IPS-NIHi11 (cell line): Measurements from ENCODE around the gene SH3BGRL3.
A peak's percentile ranks its signal among the peaks of the same experiment; 100 is the strongest.
"Not testable (repeated sequence)": the region's sequence is repeated elsewhere in the genome, so short reads cannot be mapped to it uniquely, and the experiment has no call there.

ENCODE experiments used
- DNase-seq: peaks from one replicate; pipeline ENCODE4 v3.0.0; 2012; ENCODE audit warnings: mixed read lengths, low spot score

SH3BGRL3 gene

DNA sequence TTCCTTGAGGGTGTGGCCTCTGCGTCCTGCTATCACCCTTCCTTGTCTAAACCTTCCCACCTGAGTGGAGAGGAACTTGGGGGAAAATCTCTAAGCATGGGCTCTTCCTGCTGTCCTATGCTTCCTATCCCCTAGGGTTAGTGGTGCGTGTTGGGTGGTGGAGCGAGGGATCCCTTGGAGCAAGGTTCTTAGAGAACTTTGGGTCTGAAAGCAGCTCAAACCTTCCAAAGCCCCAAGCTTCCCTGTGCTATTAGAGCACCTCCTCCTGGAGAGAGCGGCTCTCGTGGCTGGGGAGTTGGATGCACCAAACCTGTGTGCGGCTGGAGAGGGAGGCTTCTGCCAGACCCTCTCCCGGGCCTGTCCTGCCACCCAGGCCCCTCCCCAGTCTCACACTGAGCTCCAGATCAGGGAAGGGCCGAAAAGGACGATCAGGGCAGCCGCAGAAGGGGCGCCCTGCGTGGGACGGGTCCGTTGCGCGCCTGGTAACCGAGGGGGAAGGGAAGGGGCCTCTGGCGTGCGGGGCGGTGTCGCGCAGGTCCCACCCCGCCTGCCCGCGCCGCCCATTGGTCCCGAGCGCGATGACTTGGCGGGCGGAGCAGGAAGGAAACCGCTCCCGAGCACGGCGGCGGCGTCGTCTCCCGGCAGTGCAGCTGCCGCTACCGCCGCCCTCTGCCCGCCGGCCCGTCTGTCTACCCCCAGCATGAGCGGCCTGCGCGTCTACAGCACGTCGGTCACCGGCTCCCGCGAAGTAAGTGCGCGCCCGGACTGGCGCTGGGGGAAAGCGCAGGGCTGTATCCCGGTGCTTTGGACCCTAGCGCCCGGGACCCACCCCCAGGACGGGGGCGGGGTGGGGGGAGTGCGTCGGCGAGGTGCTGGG, at the start of gene SH3BGRL3:
SH3BGRL3 (plus strand) TSS at position 631 of the 877 bp plus-strand sequence; CDS start at position 701, 70 bp downstream.
- DNase-seq: peak; percentile 91

DNA sequence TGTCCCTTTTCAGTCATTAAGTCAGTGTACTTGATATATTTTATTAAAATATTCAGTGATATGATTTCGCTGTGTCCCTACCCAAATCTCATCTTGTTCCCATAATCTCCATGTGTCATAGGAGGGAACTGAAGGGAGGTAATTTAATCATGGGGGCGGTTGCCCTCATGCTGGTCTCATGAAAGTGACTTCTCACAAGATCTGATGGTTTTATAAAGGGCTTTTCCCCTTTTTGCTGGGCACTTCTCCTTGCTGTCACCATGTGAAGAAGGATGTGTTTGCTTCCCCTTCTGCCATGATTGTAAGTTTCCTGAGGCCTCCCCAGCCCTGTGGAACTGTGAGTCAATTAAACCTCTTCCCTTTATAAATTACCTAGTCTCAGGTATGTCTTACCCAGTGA, 49.2 kb upstream of the SH3BGRL3 start:
- not testable (repeated sequence) for DNase-seq

DNA sequence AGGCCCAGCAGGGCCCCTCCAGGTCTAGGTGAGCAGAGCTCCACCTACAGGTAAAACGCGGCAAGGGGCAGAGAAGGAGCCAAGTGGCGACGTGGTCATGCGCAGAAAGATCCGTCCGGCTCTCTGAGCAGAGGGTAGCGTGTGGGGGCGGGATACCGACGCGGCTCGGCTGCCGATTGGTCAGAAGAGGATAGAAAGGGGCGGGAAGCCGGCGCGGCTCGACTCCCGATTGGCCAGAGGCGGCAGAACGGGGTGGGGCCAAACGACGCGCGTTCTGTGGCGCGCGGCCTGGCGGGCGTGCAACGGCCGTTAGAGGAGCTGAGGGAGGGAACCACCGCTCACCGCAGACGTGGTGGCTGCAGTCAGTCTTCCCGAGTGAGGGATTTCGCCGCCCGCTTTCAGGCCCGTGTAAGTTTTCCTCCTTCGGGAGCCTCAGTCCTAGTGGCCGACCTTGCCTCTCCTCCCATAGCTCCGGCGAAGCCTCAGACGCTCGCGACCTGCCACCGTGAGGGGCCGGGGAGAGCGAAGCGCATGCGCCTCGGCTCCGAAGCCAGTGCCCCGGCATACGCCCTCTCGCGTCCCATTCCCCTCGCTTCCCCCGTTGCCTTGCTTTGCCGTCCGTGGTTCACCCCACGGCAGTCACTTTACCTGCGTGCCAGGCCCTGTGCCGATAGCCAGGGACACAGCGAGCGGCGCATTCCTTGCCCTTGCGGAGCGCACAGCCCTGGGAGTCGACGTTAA, 45.8 kb upstream of the SH3BGRL3 start, which contains the start of gene CEP85:
CEP85 (plus strand) TSS at position 298 of the 741 bp plus-strand sequence. CDS start 5,584 bp downstream, outside the sequence.
- peak; percentile 99 for DNase-seq

DNA sequence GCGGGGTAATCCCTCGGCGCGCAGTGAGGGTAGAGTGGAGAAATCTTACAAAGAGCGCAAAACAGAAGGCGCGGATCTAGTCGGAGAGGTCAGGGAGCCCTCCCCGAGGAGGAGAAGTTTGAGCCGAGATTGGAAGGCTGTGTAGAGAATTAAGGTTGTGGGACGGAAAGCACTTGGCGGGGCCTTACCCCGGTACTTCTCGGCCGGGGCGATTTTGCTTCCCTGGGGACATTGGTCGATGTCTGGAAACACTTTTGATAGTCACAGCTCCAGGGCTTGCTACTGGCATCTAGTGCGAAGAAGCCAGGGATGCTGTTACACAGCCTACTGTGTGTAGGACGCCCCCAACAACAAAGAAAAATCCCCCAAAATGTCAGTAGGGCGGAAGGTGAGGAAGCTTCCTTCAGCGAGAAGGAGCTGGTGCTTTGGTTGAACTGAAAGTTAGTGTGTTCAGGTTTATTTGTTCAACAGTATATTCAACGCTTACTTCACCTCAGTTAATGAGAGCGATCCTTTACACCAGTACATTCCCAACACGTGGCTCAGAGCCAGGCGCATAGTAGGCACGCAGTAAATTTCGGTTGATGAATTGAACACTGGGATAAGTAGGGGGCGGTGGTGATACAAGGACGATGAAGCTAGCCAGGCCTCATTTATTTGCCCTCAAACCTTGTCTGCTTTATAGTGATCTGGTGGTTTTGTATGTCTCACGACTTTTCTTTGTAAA, 45.1 kb upstream of the SH3BGRL3 start:
- peak; percentile 36 for DNase-seq

GRCh38 chr1:26237230-26237966, 42.5 kb upstream of the SH3BGRL3 start:
- DNase-seq: no peak

- DNase-seq: no peak
Observed at GRCh38 chr1:26239936-26240335, 40.0 kb upstream of the SH3BGRL3 start.

GRCh38 chr1:26252718-26253117, 27.2 kb upstream of the SH3BGRL3 start:
- DNase-seq: no peak

GRCh38 chr1:26254404-26254803, 25.5 kb upstream of the SH3BGRL3 start:
- no peak for DNase-seq

DNA sequence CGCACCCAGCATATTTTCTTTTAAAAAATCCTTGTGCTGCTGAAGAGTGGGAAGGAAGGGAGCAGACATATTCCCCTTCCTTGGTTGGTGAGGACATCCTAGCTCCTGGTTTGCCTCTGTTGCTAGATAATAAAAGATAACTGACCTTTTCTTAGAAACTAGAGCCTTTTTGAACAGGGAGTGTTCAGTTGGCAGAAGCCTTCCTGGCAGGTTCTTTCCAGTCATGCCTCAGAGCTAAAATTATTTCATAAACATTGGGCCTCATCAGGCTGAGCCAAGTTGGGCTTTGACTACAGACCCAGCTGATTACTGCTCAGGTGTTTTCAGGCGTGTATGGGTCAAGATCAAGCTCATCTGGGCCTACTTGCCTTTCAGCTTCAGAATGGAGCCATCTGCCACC, 22.7 kb upstream of the SH3BGRL3 start:
- no peak for DNase-seq

- DNase-seq: no peak
Observed at GRCh38 chr1:26259005-26259404, 20.9 kb upstream of the SH3BGRL3 start.

DNA sequence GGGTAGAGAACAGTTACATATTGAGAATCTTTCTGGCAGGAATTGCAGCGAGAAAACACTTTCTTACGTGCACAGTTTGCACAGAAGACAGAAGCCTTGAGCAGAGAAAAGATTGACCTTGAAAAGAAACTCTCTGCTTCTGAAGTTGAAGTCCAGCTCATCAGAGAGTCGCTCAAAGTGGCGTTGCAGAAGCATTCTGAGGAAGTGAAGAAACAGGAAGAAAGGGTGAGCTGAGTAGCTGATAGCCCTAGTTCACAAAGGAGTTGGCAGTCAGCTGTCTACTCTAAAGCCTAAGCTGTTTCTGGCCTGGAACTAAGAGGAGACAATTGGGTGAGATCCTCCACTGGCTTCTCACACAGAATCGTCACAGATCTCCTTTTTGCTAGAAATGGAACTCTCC, 20.3 kb upstream of the SH3BGRL3 start:
- no peak for DNase-seq

GRCh38 chr1:26263212-26263611, 16.7 kb upstream of the SH3BGRL3 start:
- no peak for DNase-seq

DNA sequence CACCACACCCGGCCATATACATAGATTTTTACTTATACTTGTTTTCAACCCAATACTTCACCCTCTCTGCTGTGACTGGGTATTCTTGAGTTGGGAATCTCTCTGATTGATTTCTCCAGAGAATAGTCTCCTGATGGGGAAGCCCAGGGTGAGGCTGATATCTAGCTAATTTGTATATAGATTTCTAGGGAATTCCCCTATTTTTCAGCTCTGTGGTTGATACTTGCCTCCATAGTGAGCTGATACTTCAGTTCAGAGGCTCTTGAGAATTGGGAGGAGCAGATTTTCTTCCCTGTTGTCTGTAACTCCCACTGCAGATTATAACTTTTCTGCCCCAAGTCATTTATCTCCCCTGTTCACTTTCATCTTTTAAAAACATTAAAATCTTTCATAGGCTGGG, 14.5 kb upstream of the SH3BGRL3 start:
- no peak for DNase-seq

- no peak for DNase-seq
Observed at GRCh38 chr1:26268290-26269197, 11.3 kb upstream of the SH3BGRL3 start.

DNA sequence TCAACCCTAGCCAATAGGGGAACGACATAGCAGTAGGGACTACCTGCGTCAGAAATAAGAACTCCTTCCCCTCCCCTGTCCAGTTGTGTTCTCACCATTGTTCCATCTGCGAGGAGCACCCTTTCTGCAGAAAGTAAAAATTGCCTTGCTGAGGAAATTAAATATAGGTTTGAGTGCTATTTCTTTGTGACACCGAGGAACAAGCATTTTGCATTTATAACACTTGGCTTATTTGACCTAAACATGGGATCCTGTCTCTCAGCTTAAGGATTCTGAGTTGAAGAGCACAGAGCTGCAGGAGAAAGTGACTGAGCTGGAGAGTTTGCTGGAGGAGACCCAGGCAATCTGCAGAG, 10.7 kb upstream of the SH3BGRL3 start:
- no peak for DNase-seq

- no peak for DNase-seq
Observed at GRCh38 chr1:26274801-26275425, 5.0 kb upstream of the SH3BGRL3 start.

GRCh38 chr1:26275580-26276431, 4.1 kb upstream of the SH3BGRL3 start:
- peak; percentile 85 for DNase-seq

DNA sequence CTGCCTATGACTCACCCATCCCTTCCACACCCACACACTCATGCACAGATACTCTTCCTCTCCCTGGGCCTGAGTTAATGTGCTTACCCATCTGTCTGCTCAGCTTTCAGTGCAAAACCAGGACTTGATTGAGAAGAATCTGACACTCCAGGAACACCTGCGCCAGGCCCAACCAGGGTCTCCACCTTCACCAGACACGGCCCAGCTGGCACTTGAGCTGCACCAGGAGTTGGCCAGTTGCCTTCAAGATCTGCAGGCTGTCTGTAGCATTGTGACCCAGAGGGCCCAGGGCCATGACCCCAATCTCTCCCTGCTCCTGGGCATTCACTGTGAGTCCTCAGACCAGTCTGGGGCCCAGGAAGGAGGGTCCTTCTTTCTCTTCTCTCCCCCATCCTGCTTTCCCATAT, 3.5 kb upstream of the SH3BGRL3 start:
- no peak for DNase-seq

DNA sequence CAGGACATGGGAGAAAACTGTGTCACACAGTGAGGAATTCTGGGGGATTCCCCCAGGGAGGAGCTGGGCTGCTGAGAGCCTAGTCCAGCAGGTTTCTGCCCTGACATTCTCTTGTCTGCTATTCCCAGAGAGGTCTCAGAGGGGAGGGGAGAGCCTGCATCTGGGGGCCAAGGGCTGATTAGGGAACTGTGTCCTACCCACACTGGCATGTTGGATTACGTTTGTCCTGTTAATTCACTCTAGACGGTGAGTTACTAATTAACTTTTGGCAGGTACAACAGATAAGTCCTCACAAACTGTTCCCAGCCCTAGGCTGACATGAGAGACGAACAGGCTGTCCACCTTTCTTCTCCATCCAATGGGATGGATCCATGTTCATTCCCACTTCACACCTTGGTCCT, 2.6 kb upstream of the SH3BGRL3 start:
- DNase-seq: no peak
